DMS153 (cell line): ENCODE measurements around the gene SLCO3A1.

ENCODE experiments used
- DNase-seq: peaks from one replicate; lab custom pipeline; 2025; lab: John Stamatoyannopoulos, UW

Gene SLCO3A1

GRCh38 chr15:92100751-92101150 lies 247.2 kb downstream of the SLCO3A1 start:
- no peak for DNase-seq

GRCh38 chr15:92101708-92102394 lies 248.3 kb downstream of the SLCO3A1 start:
- DNase-seq, result no peak

- no peak for DNase-seq
Measured at GRCh38 chr15:92102395-92102755, 248.9 kb downstream of the SLCO3A1 start.

GRCh38 chr15:92104072-92104471 lies 250.6 kb downstream of the SLCO3A1 start:
- no peak for DNase-seq

- no peak for DNase-seq
Measured at GRCh38 chr15:92105611-92106010, 252.1 kb downstream of the SLCO3A1 start.

- DNase-seq, result no peak
Measured at GRCh38 chr15:92107510-92107909, 254.0 kb downstream of the SLCO3A1 start.

GRCh38 chr15:92109191-92109873 lies 255.8 kb downstream of the SLCO3A1 start:
- peak; percentile 2 for DNase-seq

- no peak for DNase-seq
Measured at GRCh38 chr15:92111291-92111690, 257.8 kb downstream of the SLCO3A1 start.

- no peak for DNase-seq
Measured at GRCh38 chr15:92111751-92112150, 258.2 kb downstream of the SLCO3A1 start.

- no peak for DNase-seq
Measured at GRCh38 chr15:92112180-92112579, 258.7 kb downstream of the SLCO3A1 start.

GRCh38 chr15:92112711-92113110 lies 259.2 kb downstream of the SLCO3A1 start:
- DNase-seq, result no peak

- DNase-seq, result no peak
Measured at GRCh38 chr15:92113832-92114231, 260.3 kb downstream of the SLCO3A1 start.

GRCh38 chr15:92115834-92116233 lies 262.3 kb downstream of the SLCO3A1 start:
- no peak for DNase-seq

- DNase-seq, result no peak
Measured at GRCh38 chr15:92116330-92116729, 262.8 kb downstream of the SLCO3A1 start.

GRCh38 chr15:92117261-92117731 lies 263.8 kb downstream of the SLCO3A1 start:
- no peak for DNase-seq

GRCh38 chr15:92118162-92118935 lies 264.8 kb downstream of the SLCO3A1 start:
- no peak for DNase-seq

GRCh38 chr15:92118936-92119325 lies 265.4 kb downstream of the SLCO3A1 start:
- DNase-seq, result no peak

GRCh38 chr15:92120094-92120795 lies 266.7 kb downstream of the SLCO3A1 start:
- DNase-seq, result no peak

GRCh38 chr15:92121047-92121446 lies 267.5 kb downstream of the SLCO3A1 start:
- DNase-seq, result no peak

- no peak for DNase-seq
Measured at GRCh38 chr15:92122259-92122658, 268.8 kb downstream of the SLCO3A1 start.

GRCh38 chr15:92123962-92124656 lies 270.6 kb downstream of the SLCO3A1 start:
- no peak for DNase-seq

- DNase-seq, result no peak
Measured at GRCh38 chr15:92124657-92125010, 271.1 kb downstream of the SLCO3A1 start.
